Kidney capillary endothelial cell (primary cell): ENCODE results near the gene LTA.

ENCODE experiments used
- DNase-seq: peaks from one replicate; pipeline ENCODE4 v3.0.0-alpha.2; 2018; ENCODE audit warnings: low spot score

Gene LTA, protein sequence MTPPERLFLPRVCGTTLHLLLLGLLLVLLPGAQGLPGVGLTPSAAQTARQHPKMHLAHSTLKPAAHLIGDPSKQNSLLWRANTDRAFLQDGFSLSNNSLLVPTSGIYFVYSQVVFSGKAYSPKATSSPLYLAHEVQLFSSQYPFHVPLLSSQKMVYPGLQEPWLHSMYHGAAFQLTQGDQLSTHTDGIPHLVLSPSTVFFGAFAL

GRCh38 chr6:31572041-31572911 lies at the start of gene LTA:
LTA (plus strand) TSS chr6:31572289; CDS start chr6:31572743, 454 bp downstream.
- DNase-seq: no peak

DNA sequence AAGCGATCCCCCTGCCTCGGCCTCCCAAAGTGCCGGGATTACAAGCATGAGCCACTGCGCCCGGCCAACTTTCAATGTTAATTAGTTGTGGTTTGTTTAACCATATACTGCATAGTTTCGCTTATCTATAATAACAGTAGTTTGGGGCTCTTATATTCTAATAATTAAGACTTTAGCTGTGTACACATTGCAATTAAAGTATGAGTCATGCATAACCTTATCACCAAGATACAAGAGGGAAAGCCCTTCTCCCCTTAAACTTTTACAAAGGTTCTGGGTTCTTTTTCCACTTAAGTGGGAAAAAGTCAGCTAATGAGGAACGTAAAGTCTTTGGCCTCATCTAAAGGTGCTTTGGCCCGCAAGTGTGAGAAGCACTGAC lies 46.5 kb upstream of the LTA start:
- DNase-seq: no peak

DNA sequence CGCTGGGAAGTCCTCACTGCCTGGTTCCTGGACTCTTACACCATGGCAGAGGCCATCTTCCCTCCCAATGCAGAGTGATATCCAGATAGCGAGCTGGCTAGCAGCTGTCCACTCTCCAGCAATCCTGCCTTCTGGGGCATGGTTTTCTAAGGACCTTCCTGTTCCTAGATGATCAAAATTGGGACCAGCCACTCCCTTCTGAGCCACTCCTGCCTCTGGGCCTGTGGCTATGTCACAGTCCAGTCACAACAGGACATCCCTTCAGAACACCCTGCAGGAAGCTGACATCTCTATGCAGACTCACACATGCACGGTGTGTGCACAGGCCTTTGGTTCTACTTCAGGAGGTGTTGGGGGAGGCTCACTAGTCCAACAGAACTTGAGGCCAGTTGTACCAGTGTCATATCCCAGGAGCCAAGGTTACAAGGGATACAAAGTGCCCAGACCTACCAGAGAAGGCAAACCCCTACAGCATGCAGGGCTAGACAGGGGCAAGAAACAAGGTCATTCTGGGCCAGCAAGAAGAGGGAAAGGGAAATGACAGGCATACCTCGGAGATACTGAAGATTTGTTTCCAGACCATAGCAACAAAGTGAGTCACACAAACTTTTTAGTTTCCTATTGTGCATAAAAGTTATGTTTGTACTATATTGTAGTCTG lies 46.0 kb upstream of the LTA start:
- DNase-seq: peak; percentile 83

DNA sequence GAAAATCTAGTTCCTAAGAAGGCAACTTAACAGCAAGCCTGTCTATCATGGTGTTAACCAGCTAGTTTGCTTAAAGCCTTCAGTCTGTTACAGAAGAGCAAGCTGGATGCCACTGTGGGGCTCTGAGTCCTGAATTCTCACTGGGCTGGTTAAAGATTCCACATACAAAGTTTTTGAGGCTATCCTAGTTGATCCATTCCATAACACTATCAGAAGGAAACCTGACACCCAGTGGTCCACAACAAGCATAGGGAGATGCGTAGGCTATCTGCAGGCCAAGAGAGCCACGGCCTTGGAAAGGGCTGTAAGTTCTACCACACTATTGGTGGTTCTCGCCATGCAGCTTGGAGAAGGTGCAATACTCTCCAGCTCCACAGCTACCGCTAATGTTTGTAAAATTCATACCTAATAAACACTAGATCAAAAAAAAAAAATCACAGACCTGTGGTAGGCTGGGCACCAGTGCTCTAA lies 43.7 kb upstream of the LTA start:
- no peak for DNase-seq

DNA sequence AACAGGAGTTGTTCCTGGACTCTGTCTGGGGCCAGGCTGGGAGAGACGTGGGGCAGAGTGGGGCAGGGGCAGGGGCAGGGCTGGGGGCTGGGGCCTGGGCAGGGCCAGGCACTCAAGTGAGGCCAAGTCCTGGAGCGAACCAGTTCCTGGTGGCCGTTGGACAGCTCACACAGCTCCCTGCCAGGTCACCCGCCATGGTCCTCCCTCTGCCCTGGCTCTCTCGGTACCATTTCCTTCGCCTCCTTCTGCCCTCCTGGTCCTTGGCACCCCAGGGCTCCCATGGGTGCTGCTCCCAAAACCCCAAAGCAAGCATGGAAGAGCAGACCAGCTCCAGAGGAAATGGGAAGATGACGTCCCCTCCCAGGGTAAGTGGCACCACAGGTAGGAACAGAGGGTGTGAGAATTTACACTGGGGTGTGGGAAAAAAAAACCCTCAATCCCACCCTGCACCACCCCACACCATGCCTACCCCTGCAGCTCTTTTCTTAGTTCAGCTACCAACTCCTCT lies 43.2 kb upstream of the LTA start, which contains the start of gene MCCD1:
Gene MCCD1, plus strand, starts transcription at position 142 of the 508 bp plus-strand sequence. Its CDS starts 53 bp downstream, at position 195.
- no peak for DNase-seq

GRCh38 chr6:31529329-31530150 lies 42.5 kb upstream of the LTA start:
- DNase-seq: no peak

DNA sequence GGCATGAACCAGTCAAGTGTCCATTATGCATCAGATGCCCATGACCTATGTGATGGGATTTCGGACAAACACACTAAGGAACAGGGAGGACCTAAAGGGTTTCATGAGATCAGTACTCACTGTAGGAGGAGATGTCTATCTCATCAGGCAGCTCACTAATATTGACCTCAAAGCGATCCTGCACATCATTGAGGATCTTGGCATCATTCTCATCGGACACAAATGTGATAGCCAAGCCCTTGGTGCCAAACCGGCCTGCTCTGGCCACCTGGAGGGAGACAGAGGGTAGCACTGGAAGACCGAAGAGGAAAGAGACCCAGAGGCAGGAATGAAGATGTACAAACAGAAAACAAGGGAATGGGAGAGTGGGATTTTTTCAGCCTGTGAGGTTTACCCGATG lies 41.4 kb upstream of the LTA start:
- DNase-seq: no peak

- DNase-seq: no peak
Measured at GRCh38 chr6:31531162-31531561, 40.9 kb upstream of the LTA start.

DNA sequence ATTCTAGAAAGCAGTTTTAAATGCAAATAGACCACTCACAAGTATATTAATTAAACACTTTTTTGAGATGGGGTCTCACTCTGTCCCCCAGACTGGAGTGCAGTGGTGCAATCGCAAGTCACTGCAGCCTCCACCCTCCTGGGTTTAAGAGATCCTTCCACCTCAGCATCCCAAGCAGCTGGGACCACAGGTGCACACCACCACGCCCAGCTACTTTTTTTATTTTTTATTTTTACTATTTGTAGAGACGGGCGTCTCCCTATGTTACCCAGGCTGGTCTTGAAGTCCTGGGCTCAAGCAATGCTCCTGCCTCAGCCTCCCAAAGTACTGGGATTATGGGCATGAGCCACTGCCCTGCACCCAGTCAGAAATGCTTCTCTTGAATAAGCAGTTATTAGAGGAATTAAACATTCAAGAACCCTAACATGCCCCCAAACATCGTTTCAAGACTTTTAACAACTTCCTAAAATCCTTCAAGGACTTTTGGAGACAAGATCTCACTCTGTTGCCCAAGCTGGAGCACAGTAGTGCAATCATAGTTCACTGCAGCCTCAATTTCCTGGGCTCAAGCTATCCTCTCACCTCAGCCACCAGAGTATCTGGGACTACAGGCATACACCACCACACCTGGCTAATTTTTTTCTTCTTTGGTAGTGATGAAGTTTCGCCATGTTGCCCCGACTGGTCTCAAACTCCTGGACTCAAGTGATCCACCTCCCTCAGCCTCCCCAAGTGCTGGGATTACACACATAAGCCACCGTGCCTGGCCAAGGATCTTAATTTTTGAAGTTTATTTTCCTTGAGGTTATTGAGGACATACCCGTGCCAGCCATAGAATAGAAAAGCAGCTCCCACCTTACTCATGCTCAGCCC lies 40.1 kb upstream of the LTA start:
- DNase-seq: no peak

- no peak for DNase-seq
Measured at GRCh38 chr6:31532644-31533454, 39.2 kb upstream of the LTA start.

- no peak for DNase-seq
Measured at GRCh38 chr6:31533455-31533841, 38.6 kb upstream of the LTA start.

- DNase-seq: no peak
Measured at GRCh38 chr6:31534011-31534410, 38.1 kb upstream of the LTA start.

DNA sequence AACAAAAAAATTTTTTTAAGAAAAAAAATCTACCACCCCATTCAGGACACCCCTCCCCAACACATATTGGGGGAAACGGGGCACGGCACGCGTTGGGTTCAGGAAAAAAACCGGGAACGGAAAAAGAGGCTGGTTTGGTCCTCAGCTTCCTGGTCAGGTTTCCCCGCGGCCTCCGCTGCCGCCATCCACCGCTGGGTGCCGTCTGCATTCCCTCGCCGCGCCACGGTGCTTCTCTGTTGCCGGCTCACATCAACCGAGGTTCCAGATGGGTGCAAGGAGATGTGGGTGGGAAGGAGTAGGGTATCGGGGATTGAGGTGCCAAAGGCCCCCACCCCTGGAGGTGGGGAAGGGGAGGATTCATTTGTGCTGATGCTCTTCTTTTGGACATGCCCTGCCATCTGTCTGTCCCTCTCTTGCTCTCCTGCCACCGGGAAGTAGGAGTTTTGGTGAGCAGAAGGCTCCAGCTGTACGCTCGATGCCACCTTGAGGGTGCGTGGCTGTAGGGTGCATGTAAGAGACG lies 37.5 kb upstream of the LTA start:
- DNase-seq: no peak

DNA sequence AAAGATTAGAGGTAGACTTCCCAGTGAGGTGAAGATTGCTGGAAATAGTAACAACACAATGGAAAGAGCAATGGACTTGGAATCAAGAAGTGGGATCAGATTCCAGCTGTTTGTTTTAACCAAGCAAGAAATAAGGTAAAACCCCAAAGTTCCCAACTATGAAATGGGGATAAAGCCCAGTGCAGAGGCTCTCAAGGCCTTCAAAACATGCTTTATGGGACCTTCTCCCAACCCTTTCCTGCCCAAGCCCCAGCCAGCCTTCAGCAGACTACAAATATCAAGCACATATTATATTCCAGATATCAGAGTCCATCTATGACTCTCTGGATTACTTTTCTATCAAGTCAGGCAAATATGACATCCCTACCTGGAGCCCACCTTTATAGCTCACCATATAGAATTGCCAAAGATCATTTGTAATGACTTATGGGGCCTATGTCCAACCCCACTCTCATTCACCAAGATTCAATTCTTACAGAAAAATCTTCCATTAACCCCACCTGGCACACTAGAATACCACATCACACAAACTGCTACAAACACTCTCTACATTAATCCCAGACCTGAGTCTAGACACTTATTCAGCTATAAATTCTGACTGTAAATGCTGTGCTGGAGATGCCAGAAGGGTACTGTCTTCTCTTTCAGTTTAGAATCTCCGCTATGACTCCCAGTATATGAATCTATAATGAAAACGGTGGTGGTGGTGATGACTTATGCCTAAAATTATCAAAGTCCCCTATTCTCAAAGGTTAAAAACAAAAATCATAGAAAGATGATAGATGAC lies 36.4 kb upstream of the LTA start:
- no peak for DNase-seq

DNA sequence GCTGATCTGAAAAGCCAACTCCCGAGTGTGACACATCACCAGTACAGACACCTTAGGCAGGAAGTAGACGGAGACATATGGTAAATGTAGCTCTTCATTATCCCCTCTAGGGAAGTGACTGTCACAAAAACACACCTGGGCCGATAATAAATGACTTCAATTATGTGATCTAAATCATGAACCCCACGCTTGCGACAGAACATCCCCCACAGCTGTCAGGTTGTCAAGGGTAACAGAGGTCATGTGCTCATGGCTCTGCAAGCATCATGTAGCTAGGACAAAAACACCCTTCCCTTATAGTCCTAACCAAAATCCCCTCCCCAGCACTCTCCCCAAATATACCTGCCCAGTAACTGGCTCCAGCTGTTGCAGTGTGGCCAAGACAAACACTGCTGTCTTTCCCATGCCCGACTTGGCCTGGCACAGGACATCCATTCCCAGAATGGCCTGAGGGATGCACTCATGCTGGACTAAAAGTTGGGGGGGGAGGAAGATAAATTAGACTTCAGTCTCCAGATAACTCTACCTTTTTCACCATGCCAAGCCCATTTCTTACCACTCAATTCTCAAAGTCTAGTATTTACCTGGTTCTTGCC lies 33.2 kb upstream of the LTA start:
- DNase-seq: no peak

DNA sequence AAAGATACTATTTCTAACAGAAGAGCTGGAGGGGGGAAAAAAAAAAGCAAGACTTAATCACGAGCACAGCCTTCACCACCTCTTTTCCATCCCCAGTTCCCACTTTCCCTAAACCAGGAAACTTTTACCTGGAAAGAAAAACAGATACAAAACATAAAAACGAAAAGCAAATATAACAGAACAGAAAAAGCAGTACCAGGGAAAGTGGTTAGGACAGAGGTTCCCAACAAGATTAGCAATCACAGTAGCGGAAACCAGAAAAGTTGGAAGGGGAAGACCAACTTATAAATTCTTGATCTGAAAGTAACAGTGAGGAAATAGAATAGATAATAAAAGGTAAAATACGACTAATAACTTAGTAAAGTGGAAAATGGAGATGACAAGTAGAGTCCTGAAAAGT lies 31.4 kb upstream of the LTA start:
- DNase-seq: no peak

DNA sequence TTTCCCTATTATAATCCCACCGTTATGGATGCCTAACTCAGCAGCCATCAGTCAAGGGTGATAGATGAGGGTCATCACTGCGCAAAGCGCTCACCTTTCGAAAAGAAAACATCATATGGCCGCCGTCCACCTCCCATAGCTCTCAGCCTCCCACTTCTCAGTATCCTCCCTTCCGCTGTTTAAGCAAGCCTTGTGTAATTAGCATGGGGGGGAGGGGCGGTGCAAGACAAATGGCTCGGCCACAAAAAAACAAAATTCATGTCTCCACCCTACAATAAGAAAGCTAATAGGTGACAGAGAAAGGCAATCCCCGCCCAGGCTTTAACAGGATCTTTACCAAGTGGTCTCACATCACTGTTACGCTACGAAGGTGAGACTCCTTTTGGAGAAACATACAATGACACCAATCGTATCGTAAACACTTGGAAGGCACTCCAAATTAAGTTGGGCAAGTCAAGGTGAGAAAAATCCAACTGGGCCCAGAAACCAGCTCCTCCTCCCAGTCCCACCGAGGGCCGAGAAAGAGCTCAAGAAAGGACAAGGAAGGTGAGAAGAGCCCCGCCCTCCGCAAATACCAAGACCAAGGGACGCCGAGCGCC lies 30.9 kb upstream of the LTA start:
- no peak for DNase-seq
